Measurements from ENCODE around the gene TNK1.

TNK1 gene

GRCh38 chr17:7392696-7393612 is 12.1 kb downstream of the TNK1 start:
- DNase-seq: no peak

DNA sequence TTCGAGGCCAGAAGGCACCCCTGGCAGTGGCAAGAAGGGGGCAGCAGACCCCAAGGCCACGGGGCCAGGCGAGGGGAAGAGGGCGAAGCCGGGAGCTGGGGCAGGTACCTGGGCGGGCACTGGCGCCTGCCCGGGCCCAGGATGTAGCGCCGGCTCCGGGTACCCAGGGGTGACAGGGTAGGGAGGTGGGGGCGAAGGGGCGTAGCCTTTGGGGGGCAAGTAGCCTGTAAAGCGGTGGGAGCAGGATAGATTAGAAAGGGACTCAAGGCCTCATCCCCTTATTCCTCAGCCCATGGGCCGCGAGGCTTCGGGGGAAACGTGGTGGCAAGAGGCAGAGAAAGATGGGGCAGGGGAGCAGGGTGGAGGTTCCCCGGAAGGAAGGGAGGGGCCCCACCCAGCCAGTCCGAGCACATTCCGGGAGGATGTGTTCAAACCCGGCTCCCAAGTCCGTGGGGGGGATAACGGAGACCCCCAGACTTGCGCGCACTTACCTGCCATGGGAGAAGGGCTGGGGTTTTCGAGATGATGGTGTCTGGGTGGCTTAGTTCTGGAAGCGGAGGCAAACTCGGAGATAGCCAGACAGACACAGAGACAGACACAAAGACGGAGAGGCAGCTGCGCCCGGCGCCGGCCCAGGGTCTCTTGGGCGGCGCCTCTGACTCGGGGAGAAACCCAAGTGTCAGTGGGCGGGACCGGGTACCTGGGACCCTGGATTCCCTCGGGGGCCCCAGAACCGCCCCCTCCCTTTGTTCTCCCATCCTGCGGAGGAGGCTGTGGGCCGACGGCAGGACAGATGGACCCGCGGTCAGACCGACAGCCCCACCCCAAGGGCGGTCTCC is 12.9 kb downstream of the TNK1 start:
- no peak for DNase-seq

DNA sequence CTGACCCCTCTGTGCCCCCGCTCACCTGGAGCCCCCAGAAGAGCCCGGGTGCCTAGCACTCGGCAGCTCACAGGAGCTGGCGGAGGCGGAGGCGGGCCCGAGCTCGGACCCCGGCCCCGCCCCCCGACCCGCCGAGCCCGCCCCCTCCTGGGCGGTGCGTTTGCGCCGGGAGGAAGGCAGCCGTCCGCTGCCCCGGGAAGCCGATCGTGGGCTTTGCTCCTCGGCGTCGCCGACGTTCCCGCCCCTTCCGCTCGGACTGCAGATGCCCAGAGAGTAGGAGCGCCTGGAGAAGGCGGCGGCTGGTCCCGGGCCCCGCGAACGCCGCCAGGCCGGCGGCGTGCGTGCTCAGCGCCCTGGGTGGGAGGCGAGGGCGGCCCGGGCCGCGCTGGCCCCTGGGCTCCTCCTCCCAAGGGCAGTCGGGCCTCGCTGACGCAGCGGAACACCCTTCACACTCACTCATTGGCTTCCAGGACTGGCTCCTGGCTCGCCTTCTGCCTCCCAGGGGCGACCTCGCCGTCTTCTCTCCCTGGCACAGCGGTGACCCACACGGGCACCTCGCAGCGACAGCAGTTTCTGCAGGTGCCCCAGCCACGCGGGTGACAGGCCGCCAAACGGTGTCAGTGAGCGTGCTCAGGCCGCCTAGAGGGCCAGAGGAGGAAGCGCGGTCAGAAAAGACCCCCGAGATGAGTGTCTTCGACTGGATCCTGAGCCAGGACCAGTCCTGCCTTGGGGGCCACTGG is 13.7 kb downstream of the TNK1 start, which contains the start of gene PLSCR3:
Gene PLSCR3, minus strand, starts transcription at position 74 of the 740 bp plus-strand sequence. CDS start 415 bp downstream, outside the sequence.
- peak in 1 of 2 experiments; percentile 86 for DNase-seq

GRCh38 chr17:7396147-7396546 is 15.3 kb downstream of the TNK1 start:
- no peak for DNase-seq

GRCh38 chr17:7398612-7399011 is 17.7 kb downstream of the TNK1 start:
- DNase-seq: no peak

DNA sequence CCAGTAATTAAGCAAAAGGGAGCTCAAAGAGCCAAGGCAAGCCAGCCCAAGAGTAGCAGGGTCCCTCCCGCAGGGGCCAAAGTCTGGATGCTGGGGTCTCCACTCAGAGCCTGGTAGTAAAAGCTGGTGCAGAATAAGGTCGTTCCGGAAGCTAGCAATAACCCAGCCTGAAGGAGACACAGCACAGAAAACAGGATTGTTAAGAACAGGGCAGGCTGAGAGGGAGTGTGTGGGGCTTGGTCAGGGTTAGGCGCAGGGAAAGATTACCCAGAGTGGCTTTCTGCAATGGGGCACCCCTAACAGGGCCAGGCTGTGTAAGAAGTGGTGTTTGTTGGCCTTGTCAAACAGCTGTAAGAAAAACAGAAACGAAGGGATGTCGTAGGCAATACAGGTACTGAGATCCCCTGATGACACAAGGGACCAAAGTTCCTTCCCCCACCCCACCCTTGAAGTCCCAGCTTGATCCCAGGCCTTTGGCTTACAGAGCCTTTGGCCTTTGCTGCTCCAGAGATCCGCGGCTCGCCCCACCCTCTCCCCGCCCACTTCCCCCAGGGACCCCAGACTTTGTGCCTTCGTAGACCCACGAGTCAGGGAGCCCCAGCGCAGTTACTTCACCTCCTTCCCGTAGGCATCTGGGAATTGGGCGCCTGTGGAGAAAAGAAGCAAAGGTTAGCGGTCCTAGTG is 22.3 kb downstream of the TNK1 start:
- DNase-seq: no peak

DNA sequence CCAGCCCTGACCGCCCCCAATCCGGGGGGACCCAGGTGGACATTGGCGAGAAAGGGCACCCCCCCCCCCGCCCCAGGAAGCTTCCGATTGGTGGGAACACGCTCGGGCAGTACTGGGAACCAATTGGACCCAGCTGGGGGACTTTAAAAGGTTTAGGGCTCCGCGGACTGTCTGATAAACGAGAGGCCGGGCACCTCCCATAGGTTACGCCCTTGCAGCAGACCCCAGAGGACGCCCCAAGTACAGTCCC is 22.8 kb downstream of the TNK1 start:
- DNase-seq: no peak

DNA sequence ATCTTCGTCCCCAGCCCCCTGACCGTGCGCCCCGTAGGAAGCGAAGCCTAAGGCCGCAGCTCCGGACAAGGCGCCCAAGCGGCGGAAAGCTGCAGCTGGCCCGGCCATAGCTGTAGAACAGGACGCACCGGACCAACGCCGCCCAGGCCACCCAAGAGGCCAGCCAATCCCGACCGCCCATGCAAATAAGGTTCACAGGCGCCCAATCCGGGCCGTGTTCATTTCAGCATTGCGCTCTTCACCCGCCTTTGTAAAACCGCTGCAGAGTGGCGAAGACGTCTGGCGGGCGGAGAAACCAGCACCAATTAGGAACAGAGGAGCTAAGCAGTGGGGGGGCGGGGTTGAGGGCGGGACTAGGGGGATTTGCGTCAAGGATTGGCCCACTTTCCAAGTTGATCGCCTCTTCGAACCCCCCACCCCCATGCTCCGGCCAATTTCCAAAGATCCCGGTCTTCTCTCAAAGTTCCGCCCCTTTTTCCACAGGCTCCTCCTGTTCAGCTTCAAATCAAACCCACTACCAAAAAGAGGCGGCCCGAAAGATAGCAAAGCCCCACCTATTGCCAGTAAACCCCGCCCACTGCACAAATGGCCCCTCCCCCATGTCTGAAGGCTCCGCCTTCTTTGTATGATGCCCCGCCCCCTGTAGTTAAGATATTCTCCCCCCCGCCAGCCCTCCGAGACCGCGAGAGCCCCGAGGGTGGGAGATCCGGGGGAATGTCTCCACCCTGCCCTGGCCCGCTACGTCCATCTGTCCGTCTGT is 23.3 kb downstream of the TNK1 start, which contains the start of gene TMEM256:
Gene TMEM256, minus strand, starts transcription at position 121 of the 760 bp plus-strand sequence. Its CDS starts 13 bp downstream, at position 108.
- DNase-seq: peak; percentile 98 to 99

- no peak for DNase-seq
Observed at GRCh38 chr17:7404737-7405349, 24.0 kb downstream of the TNK1 start.

DNA sequence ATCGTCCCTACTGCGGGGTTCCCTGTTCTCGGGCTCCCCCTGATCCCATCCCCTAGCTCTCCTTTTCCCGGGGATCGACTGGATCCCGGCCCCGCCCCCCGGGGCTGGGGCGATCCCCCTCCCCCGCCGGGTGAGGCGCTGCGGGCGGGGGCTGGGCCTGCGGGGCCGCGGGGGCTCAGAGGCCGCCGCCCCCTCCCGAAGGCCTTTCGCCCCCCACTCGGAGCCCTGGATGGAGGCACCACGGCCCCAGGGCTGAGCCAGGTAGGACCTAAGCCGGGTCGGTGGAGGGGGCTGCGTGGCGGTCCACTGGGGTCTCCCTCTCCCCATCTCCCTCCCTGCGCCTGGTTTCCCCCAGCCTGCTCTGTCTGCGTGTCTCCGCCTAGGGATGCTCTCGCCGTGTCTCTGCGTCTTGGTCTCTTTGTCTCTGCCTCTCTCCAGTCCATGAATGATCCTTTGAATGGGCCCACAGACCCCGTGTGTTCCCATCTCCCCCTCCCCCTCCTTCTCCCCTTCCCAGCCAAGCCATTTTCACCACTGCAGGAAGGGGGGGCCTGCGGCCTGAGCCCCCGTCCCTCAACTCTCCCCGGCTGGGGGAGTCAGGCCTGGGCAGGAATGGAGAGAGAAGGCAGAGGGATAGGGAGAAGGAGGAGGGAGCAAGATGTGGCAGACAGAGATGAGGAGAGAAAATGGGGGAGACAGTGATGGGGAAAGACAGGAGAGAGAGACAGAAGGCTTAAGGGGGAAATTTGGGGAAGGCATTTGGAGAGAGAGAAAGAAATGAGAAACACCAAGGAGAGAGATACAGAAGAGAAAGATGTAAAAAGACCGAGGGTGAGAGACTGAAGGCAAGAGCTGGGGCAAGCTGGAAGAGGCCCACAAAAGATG is 24.7 kb downstream of the TNK1 start:
- no peak for DNase-seq

- DNase-seq: no peak
Observed at GRCh38 chr17:7406235-7406825, 25.4 kb downstream of the TNK1 start.

DNA sequence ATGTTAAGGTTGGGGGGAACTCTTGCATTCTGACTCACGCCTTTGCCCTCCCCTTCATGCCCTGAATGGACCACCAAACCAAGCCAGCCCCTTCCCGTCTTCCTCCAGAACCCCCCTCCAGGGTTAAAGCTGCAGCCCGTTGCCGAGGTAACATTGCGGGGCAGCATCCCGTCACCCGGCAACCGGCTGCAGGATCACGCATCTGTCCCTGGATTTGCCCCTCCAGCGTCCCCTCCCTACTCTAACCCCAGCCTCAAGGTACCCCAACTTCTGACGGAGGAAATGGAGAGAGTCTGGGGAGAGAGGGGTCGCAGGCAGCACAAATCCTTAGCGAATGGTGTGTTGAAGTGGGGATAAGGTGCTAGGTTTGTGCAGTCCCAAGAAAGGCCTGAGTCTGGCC is 26.2 kb downstream of the TNK1 start:
- DNase-seq: no peak

- DNase-seq: no peak
Observed at GRCh38 chr17:7407485-7408251, 26.8 kb downstream of the TNK1 start, which contains the start of gene NLGN2. Gene NLGN2, plus strand, starts transcription at chr17:7407845. Its CDS starts 411 bp downstream, at chr17:7408256.

DNA sequence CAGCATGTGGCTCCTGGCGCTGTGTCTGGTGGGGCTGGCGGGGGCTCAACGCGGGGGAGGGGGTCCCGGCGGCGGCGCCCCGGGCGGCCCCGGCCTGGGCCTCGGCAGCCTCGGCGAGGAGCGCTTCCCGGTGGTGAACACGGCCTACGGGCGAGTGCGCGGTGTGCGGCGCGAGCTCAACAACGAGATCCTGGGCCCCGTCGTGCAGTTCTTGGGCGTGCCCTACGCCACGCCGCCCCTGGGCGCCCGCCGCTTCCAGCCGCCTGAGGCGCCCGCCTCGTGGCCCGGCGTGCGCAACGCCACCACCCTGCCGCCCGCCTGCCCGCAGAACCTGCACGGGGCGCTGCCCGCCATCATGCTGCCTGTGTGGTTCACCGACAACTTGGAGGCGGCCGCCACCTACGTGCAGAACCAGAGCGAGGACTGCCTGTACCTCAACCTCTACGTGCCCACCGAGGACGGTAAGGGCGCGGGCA is 27.4 kb downstream of the TNK1 start:
- no peak for DNase-seq

DNA sequence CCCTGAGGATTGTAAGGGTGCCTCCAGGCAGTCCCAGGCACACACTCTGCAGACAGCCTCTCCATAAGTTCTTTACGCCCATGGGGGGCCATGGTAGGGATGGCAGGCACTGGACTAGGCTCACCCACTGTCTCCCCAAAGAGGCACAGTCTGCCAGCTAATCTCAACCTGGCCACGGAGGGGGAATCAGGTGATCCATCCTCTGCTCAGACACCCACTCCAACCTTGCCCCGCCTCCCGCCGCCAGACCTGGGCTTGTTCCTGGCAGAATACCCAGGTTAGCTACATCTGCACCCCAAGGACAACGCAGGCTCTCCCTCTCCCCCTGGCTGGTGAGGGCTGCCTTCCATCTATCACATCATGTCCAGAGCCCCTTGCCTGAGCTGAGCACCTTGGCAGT is 28.0 kb downstream of the TNK1 start:
- DNase-seq: no peak

DNA sequence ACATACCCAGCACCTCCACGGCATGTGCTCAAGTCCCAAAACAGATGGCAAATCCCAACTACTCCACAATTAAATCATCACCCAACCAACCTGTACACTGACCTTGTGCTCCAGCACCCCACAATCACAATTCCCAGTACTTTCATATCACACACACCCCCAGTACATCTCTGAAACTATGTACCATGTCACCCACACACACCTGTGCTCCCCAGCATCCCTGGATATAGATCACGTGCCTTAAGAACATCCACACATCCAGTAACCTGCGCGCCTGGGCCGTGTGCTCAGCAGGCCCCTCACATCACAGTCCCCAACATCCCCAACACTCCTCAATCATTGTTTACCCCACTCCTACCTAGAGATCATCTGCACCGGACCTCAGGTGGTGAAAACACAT is 28.8 kb downstream of the TNK1 start:
- no peak for DNase-seq

DNA sequence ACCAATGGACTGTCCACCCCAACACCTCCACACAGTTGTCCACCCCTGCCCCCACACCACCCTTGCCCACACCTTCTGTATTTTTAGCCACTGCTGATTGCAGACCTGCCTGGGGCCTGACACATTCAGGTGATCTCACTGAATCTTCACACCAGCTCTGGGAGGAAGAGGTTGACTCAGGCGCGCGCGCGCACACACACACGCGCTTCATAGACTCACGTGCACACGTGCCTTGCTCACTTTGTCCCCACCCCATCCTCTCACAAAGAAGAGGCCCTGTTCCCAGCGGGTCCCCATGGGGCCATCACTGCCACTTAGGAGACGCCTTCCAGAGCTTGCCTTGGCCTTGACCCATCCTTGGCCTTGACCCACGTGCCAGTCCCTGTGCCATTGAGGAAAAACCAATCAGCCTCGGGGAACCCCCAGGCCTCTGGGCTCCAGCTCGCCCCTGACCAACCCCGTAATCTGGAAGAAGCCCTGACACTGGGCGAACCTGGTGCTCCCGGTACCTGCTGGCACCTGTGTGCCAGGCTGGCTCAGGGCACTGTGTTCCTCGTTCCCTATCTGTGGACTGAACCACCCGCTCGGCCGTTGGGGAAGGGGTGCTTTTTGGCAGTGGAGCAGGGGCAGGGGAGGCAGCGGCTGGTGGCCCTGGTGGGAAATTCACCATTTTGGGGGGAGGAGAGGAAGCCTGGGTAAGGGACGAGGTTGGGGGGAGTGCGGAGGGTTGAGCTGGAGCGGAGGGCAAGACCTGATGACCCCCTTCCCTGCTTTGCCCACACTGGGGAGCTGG is 29.9 kb downstream of the TNK1 start:
- DNase-seq: no peak

- DNase-seq: no peak
Observed at GRCh38 chr17:7411427-7411750, 30.5 kb downstream of the TNK1 start.

Measured in NCI-H446 (cell line).